HepG2 (cell line): ENCODE data around the gene RRBP1. TPM values are rescaled to one million over a fixed set of nuclear protein-coding genes. Genes with fewer than 3 reads are reported as not detected.

Source experiments
- AGO1 ChIP-seq: fragments of 200-400 bp; formaldehyde crosslinking; IDR thresholded peaks from 2 replicates; pipeline ENCODE4 v1.6.1; 2017; ENCODE audit warnings: mild to moderate bottlenecking, low read depth, low read length, moderate library complexity; ENCODE audit not compliant: poor library complexity, severe bottlenecking
- CBX2 ChIP-seq, 2 experiments: fragments of 200-600 bp in 1 of 2; sonication (generic); formaldehyde crosslinking in 1 of 2; IDR thresholded peaks; 2 replicates each; pipeline versions ENCODE4 v1.7.0 to v1.8.1; 2018 to 2022; ENCODE audit warnings: low read depth in 2 of 2, low read length in 1 of 2, mild to moderate bottlenecking in 1 of 2, missing genetic modification reagents in 1 of 2
- DMTF1 ChIP-seq: sonication (generic); formaldehyde crosslinking; IDR thresholded peaks from 2 replicates; pipeline ENCODE4 v1.4.0; 2020; ENCODE audit warnings: mild to moderate bottlenecking, missing genetic modification reagents
- ETV6 ChIP-seq: sonication (generic); formaldehyde crosslinking; conservative IDR thresholded peaks from 2 replicates; pipeline ENCODE4 v1.4.0; 2020; ENCODE audit warnings: missing genetic modification reagents
- GLI4 ChIP-seq: sonication (generic); formaldehyde crosslinking; IDR thresholded peaks from 2 replicates; pipeline ENCODE4 v1.5.1; 2020; ENCODE audit warnings: missing genetic modification reagents, mild to moderate bottlenecking, moderate library complexity, borderline replicate concordance
- GMEB2 ChIP-seq: IDR thresholded peaks from 2 replicates; pipeline ENCODE4 v1.6.1; 2016; ENCODE audit warnings: missing biosample characterization, missing genetic modification reagents, low read depth
- IKZF4 ChIP-seq: sonication (generic); formaldehyde crosslinking; IDR thresholded peaks from 2 replicates; pipeline ENCODE4 v1.5.1; 2020; ENCODE audit warnings: borderline replicate concordance, mild to moderate bottlenecking, low read depth, missing genetic modification reagents; ENCODE audit errors: not compliant biosample characterization
- NCOA2 ChIP-seq: sonication (generic); formaldehyde crosslinking; IDR thresholded peaks from 2 replicates; pipeline ENCODE4 v1.8.0; 2022; ENCODE audit warnings: inconsistent platforms
- POGK ChIP-seq: sonication (generic); formaldehyde crosslinking; conservative IDR thresholded peaks from 2 replicates; pipeline ENCODE4 v1.8.0; 2022; ENCODE audit warnings: mild to moderate bottlenecking, moderate library complexity, missing genetic modification reagents
- SAFB2 ChIP-seq: sonication (generic); formaldehyde crosslinking; IDR thresholded peaks from 2 replicates; pipeline ENCODE4 v1.5.1; 2020; ENCODE audit warnings: missing genetic modification reagents, low read depth, mild to moderate bottlenecking, borderline replicate concordance
- TGIF2 ChIP-seq: IDR thresholded peaks from 2 replicates; pipeline ENCODE4 v1.6.1; 2016; ENCODE audit warnings: control low read depth, missing compliant biosample characterization
- ZFP36L1 ChIP-seq: sonication (generic); formaldehyde crosslinking; IDR thresholded peaks from 2 replicates; pipeline ENCODE4 v1.8.0; 2022; ENCODE audit warnings: mild to moderate bottlenecking, missing genetic modification reagents, moderate library complexity
- ZKSCAN8 ChIP-seq: IDR thresholded peaks from 2 replicates; pipeline ENCODE4 v1.6.1; 2016; ENCODE audit warnings: borderline replicate concordance, missing genetic modification reagents, missing compliant biosample characterization
- ZNF207 ChIP-seq: fragments of 450-650 bp; IDR thresholded peaks from 2 replicates; pipeline ENCODE4 v1.6.1; 2016; ENCODE audit warnings: antibody characterized with exemption, borderline replicate concordance
- ZNF850 ChIP-seq: sonication (generic); formaldehyde crosslinking; conservative IDR thresholded peaks from 2 replicates; pipeline ENCODE4 v1.9.0; 2021; ENCODE audit warnings: mild to moderate bottlenecking, missing genetic modification reagents
- ZNF891 ChIP-seq: sonication (generic); formaldehyde crosslinking; IDR thresholded peaks from 2 replicates; pipeline ENCODE4 v1.5.0; 2020; ENCODE audit warnings: mild to moderate bottlenecking, missing genetic modification reagents
- polyA plus RNA-seq, 8 experiments: library from polyadenylated mRNA; depleted of rRNA in 3 of 8; stranded (reverse) in 7 of 8; unstranded in 1 of 8; fragments of >200 nt; fragmentation: Illumina TruSeq in 4 of 8; extraction: Trizol in 4 of 8; gene quantifications; 2 replicates each; pipeline versions ENCODE4 v1.2.1 to v1.2.3, GENCODE V29; 2011 to 2016; ENCODE audit warnings: low read depth in 4 of 8, missing spikeins in 1 of 8, mixed read lengths in 1 of 8; ENCODE audit not compliant: insufficient read depth in 1 of 8
- total RNA-seq, 5 experiments: library from RNA; depleted of rRNA; stranded (reverse); fragments of >200 nt; fragmentation: Illumina TruSeq; extraction: Trizol; gene quantifications; 2 replicates each; pipeline ENCODE4 v1.2.3, GENCODE V29; 2016; ENCODE audit warnings: low read depth in 1 of 5
- TF ChIP-seq, protein P1 (sequence below): IDR thresholded peaks from 2 replicates; pipeline ENCODE4 v1.6.1; 2016; ENCODE audit warnings: low read depth, control low read depth
- TF ChIP-seq, protein P2 (sequence below): sonication (generic); formaldehyde crosslinking; IDR thresholded peaks from 2 replicates; pipeline ENCODE4 v1.8.0; 2022; ENCODE audit warnings: missing genetic modification reagents, mild to moderate bottlenecking, moderate library complexity, borderline replicate concordance

Gene RRBP1
- total and polyA plus RNA-seq, 2 of the 13 experiments (the other 11 are each of a cell fraction or from before 2014, with no cell fraction given), result 150 to 222 TPM

GRCh38 chr20:17712201-17712600 lies 30.2 kb upstream of the RRBP1 start (continued):
- TF ChIP-seq POGK (CRISPR knock-in tag) (0 out of 2 replicates have a peak, but pooled peaks have one; percentile 10), GMEB2 (CRISPR knock-in tag) (no peak), SAFB2 (CRISPR knock-in tag) (no peak), ZFP36L1 (no peak), IKZF4 (CRISPR knock-in tag) (no peak), ZKSCAN8 (CRISPR knock-in tag) (no peak), TGIF2 (no peak), ZNF207 (no peak), ETV6 (no peak), NCOA2 (CRISPR knock-in tag) (no peak), AGO1 (no peak), ZNF850 (CRISPR knock-in tag) (no peak), CBX2 (IDR thresholded peaks at IDR 0.05; ENCODE audit: low read depth, low read length) (no peak), CBX2 (CRISPR knock-in tag; IDR thresholded peaks at IDR 0.05; ENCODE audit: low read depth) (no peak), ZNF891 (CRISPR knock-in tag) (no peak), GLI4 (CRISPR knock-in tag) (no peak), DMTF1 (CRISPR knock-in tag) (no peak)
- TF ChIP-seq, protein P1, sequence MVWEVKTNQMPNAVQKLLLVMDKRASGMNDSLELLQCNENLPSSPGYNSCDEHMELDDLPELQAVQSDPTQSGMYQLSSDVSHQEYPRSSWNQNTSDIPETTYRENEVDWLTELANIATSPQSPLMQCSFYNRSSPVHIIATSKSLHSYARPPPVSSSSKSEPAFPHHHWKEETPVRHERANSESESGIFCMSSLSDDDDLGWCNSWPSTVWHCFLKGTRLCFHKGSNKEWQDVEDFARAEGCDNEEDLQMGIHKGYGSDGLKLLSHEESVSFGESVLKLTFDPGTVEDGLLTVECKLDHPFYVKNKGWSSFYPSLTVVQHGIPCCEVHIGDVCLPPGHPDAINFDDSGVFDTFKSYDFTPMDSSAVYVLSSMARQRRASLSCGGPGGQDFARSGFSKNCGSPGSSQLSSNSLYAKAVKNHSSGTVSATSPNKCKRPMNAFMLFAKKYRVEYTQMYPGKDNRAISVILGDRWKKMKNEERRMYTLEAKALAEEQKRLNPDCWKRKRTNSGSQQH, result no peak
- TF ChIP-seq, protein P2, sequence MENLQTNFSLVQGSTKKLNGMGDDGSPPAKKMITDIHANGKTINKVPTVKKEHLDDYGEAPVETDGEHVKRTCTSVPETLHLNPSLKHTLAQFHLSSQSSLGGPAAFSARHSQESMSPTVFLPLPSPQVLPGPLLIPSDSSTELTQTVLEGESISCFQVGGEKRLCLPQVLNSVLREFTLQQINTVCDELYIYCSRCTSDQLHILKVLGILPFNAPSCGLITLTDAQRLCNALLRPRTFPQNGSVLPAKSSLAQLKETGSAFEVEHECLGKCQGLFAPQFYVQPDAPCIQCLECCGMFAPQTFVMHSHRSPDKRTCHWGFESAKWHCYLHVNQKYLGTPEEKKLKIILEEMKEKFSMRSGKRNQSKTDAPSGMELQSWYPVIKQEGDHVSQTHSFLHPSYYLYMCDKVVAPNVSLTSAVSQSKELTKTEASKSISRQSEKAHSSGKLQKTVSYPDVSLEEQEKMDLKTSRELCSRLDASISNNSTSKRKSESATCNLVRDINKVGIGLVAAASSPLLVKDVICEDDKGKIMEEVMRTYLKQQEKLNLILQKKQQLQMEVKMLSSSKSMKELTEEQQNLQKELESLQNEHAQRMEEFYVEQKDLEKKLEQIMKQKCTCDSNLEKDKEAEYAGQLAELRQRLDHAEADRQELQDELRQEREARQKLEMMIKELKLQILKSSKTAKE (CRISPR knock-in tag), result no peak
